Measurements from ENCODE around the gene SORCS2. TPM values are rescaled to one million over a fixed set of nuclear protein-coding genes. Genes with fewer than 3 reads are reported as not detected.

Gene SORCS2
- total RNA-seq, 1 experiment from 2014 or later, result 0.06 TPM

- Histone ChIP-seq H3K4me3 (ENCODE audit: low read depth, low read length, poor library complexity, severe bottlenecking) (no peak overlapping the region), H3K27ac (ENCODE audit: low read depth, low read length, poor library complexity, severe bottlenecking) (no peak overlapping the region), H3K4me1 (ENCODE audit: insufficient read depth, low read length, poor library complexity, severe bottlenecking) (no peaks in the 10 kb centered on the region), H3K9me3 (ENCODE audit: low read depth, low read length, poor library complexity, severe bottlenecking) (no peaks in the 10 kb centered on the region), H3K27me3 (replicated peaks; ENCODE audit: insufficient read depth, low read depth, low read length, poor library complexity) (peaks cover 14% of the 10 kb centered on the region), H3K36me3 (ENCODE audit: insufficient read depth, low read length, poor library complexity, severe bottlenecking) (no peaks in the 10 kb centered on the region)
- POLR2A ChIA-PET (ENCODE audit: low non-redundant PET), result no interaction called here
- CTCF ChIA-PET, result no interaction called here
- TF ChIP-seq EZH2 (IDR thresholded peaks at IDR 0.05; ENCODE audit: borderline replicate concordance, low read depth, low read length, poor library complexity, severe bottlenecking) (no peak), CTCF (conservative IDR thresholded peaks at IDR 0.05; ENCODE audit: low read depth, low read length) (no peak)
- BruUV-seq (replicated peaks), result no TSS peak
- no peak for DNase-seq (ENCODE audit: low spot score)
- intact Hi-C loops (cut with micrococcal nuclease; ENCODE audit: unreplicated experiment), result no loop called here
Observed at GRCh38 chr4:7387925-7388324, 195.6 kb downstream of the SORCS2 start.

GRCh38 chr4:7388627-7389026, 196.3 kb downstream of the SORCS2 start:
- H3K36me3 ChIP-seq (ENCODE audit: insufficient read depth, low read length, poor library complexity, severe bottlenecking), result no peaks in the 10 kb centered on the region
- ChIA-PET POLR2A (ENCODE audit: low non-redundant PET) (no interaction called here), CTCF (no interaction called here)
- no peak overlapping the region for H3K27ac ChIP-seq (ENCODE audit: low read depth, low read length, poor library complexity, severe bottlenecking)
- H3K27me3 ChIP-seq (replicated peaks; ENCODE audit: insufficient read depth, low read depth, low read length, poor library complexity), result peaks cover 20% of the 10 kb centered on the region
- DNase-seq (ENCODE audit: low spot score), result no peak
- intact Hi-C loops (cut with micrococcal nuclease; ENCODE audit: unreplicated experiment), result no loop called here
- BruUV-seq (replicated peaks), result no TSS peak
- no peaks in the 10 kb centered on the region for H3K4me1 ChIP-seq (ENCODE audit: insufficient read depth, low read length, poor library complexity, severe bottlenecking)
- H3K9me3 ChIP-seq (ENCODE audit: low read depth, low read length, poor library complexity, severe bottlenecking), result no peaks in the 10 kb centered on the region
- TF ChIP-seq CTCF (conservative IDR thresholded peaks at IDR 0.05; ENCODE audit: low read depth, low read length), result no peak
- no peak for TF ChIP-seq EZH2 (IDR thresholded peaks at IDR 0.05; ENCODE audit: borderline replicate concordance, low read depth, low read length, poor library complexity, severe bottlenecking)
- no peak overlapping the region for H3K4me3 ChIP-seq (ENCODE audit: low read depth, low read length, poor library complexity, severe bottlenecking)

GRCh38 chr4:7389101-7389701, 196.9 kb downstream of the SORCS2 start:
- no peaks in the 10 kb centered on the region for H3K9me3 ChIP-seq (ENCODE audit: low read depth, low read length, poor library complexity, severe bottlenecking)
- ChIA-PET CTCF (no interaction called here), POLR2A (ENCODE audit: low non-redundant PET) (no interaction called here)
- no peaks in the 10 kb centered on the region for H3K4me1 ChIP-seq (ENCODE audit: insufficient read depth, low read length, poor library complexity, severe bottlenecking)
- BruUV-seq (replicated peaks), result no TSS peak
- DNase-seq (ENCODE audit: low spot score), result no peak
- intact Hi-C loops (cut with micrococcal nuclease; ENCODE audit: unreplicated experiment), result no loop called here
- H3K27ac ChIP-seq (ENCODE audit: low read depth, low read length, poor library complexity, severe bottlenecking), result no peak overlapping the region
- TF ChIP-seq EZH2 (IDR thresholded peaks at IDR 0.05; ENCODE audit: borderline replicate concordance, low read depth, low read length, poor library complexity, severe bottlenecking), result no peak
- TF ChIP-seq CTCF (conservative IDR thresholded peaks at IDR 0.05; ENCODE audit: low read depth, low read length), result no peak
- H3K36me3 ChIP-seq (ENCODE audit: insufficient read depth, low read length, poor library complexity, severe bottlenecking), result no peaks in the 10 kb centered on the region
- no peak overlapping the region for H3K4me3 ChIP-seq (ENCODE audit: low read depth, low read length, poor library complexity, severe bottlenecking)
- H3K27me3 ChIP-seq (replicated peaks; ENCODE audit: insufficient read depth, low read depth, low read length, poor library complexity), result peaks cover 25% of the 10 kb centered on the region

Data from A673 (cell line).